WI38 (cell line): ENCODE data around the gene EDARADD.
A peak's percentile ranks its signal among the peaks of the same experiment; 100 is the strongest.

Source experiments
- H3K4me3 ChIP-seq: 2 replicates; pipeline ENCODE4 v1.5.1; 2011; ENCODE audit warnings: low read depth, mild to moderate bottlenecking, control low read depth, low read length
- TF ChIP-seq, protein P1 (sequence below): IDR thresholded peaks from 2 replicates; pipeline ENCODE4 v1.5.1; 2012; ENCODE audit warnings: low read depth, mild to moderate bottlenecking, control low read depth, low read length

The EDARADD gene

DNA sequence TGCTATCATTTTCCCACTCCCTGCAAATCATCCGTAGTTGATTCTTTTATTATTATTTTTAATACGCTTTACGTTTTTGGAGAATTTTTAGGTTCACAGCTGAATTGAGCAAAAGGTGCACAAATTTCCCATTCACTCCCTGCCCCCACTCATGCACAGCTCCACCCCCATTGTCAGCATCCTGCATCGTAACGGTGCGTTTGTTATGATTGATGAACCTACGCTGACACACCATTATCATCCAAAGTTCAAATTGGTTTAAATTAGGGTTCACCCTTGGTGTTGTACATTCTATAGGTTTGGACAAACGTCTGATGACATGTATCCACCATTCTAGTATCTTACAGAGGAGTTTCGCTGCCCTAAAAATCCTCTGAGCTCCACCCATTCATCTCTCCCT, 44.5 kb downstream of the EDARADD start:
- TF ChIP-seq, protein P1, sequence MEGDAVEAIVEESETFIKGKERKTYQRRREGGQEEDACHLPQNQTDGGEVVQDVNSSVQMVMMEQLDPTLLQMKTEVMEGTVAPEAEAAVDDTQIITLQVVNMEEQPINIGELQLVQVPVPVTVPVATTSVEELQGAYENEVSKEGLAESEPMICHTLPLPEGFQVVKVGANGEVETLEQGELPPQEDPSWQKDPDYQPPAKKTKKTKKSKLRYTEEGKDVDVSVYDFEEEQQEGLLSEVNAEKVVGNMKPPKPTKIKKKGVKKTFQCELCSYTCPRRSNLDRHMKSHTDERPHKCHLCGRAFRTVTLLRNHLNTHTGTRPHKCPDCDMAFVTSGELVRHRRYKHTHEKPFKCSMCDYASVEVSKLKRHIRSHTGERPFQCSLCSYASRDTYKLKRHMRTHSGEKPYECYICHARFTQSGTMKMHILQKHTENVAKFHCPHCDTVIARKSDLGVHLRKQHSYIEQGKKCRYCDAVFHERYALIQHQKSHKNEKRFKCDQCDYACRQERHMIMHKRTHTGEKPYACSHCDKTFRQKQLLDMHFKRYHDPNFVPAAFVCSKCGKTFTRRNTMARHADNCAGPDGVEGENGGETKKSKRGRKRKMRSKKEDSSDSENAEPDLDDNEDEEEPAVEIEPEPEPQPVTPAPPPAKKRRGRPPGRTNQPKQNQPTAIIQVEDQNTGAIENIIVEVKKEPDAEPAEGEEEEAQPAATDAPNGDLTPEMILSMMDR = no peak
- no peak overlapping the region for H3K4me3 ChIP-seq

DNA sequence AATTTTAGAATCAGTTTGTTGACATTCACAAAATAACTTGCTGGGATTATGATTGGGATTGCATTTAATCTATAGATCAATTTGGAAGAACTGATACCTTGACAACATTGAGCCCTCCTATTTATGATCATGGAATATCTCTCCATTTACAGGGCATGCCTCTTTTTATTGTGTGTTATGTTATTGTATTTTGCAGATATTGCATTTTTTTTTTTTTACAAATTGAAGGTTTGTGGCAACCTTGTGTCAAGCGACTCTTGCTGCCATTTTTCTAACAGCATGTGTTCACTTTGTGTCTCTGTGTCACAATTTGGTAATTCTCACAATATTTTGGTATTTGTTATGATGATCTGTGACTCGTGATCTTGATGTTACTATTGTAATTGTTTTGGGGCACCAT, 46.3 kb downstream of the EDARADD start:
- TF ChIP-seq, protein P1 = no peak

DNA sequence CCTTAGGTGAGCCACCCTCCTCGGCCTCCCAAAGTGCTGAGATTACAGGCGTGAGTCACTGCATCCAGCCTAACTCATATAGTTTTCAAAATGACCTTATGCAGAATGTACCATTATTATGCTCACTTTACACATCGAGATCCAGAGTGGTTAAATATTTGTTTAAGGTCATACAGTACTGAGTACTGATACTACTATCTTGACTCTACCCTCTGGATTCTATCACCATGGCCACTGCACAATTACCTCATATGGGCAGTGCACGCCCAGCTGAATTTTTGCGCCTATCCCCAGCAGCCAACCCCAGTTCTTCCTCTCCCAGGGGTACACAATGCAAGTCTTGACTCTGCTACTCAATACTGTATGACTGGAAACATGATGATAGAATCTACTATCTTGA, 56.7 kb downstream of the EDARADD start:
- TF ChIP-seq, protein P1 = no peak
- H3K4me3 ChIP-seq = no peak overlapping the region

More for the DNA sequence above, 46.3 kb downstream of the EDARADD start:
- H3K4me3 ChIP-seq = no peak overlapping the region

DNA sequence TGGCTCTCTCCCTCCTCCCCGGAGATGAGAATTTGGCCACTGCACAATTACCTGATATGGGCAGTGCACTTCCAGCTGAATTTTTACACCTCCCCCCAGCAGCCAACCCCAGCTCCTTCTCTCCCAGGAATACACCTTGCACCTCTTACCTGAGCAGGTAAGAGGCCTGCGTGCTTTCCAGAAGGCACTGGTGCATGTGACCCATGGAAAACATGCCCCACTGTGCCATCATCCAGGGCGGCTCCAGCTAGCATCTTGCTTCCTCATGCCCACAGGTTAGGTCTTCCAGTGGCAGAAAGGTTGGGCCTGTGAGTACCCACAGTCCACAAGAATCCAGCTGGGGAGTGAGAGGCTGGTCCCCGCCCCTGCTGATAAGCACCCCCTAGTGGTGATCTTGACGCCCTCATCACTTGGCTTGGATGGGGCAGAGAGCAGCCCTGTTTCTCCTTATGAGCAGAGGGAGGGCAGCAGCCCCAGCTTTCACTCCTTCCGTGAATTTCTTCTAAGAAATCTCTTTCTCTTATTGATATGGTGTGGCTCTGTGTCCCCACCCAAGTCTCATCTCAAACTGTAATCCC, 57.8 kb downstream of the EDARADD start:
- no peak overlapping the region for H3K4me3 ChIP-seq
- TF ChIP-seq, protein P1 = 0 out of 2 replicates have a peak, but pooled peaks have one; percentile 40

DNA sequence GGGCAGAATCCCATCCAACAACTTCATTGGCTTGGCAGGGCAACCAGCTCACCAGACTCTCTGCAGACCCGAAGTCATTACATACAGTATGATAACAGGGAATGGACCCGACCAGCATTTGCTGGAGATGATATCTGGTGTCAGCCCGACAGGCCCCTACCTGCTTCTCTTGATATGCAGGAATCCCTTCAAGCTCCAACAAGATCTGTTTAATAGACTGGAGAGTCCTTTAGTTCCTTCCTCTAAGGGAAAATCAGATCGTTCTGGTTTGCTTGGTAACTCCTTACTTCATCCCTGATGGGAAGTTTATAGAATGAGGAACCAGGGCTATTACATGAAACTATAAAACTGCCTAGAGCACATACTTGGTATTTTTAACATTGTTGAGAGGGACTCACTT, 61.2 kb downstream of the EDARADD start:
- TF ChIP-seq, protein P1 = no peak
- H3K4me3 ChIP-seq = no peak overlapping the region

DNA sequence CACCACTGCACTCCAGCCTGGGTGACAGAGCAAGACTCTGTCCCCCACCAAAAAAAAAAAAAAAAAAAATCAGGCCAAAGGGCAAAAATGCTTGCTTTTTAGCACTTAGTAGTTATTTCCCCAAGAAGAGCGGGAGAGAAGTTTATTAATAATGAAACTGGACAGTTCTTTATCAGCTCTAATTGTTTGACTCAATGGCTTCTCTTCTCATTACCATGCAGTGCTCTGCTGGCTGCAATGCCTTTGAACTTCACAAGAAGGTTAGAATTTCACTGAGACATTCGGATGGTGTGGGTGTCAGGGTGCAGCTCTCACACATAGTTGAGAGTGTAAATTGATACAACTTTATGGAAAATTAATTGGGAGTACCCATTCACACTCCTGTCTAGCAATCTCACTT, 63.7 kb downstream of the EDARADD start:
- TF ChIP-seq, protein P1 = no peak
- no peak overlapping the region for H3K4me3 ChIP-seq

GRCh38 chr1:236458996-236459395, 64.9 kb downstream of the EDARADD start:
- H3K4me3 ChIP-seq = no peak overlapping the region
- TF ChIP-seq, protein P1 = no peak
